Vagina (tissue), 2 donors: ENCODE data around the gene LZTS2.

Experiments used
- CTCF ChIP-seq, 3 experiments: fragments of 450-650 bp in 2 of 3; fragments of 200-600 bp in 1 of 3; sonication (generic) in 1 of 3; IDR thresholded peaks; one replicate each; pipeline ENCODE4 v1.5.1; 2017 to 2019; ENCODE audit warnings: antibody characterized with exemption in 3 of 3, mild to moderate bottlenecking in 2 of 3, moderate library complexity in 2 of 3
- POLR2A ChIP-seq, 2 donors: fragments of 450-650 bp; IDR thresholded peaks; one replicate each; pipeline ENCODE4 v1.6.1; 2017; ENCODE audit warnings: antibody characterized with exemption in 2 of 2, mild to moderate bottlenecking in 2 of 2, moderate library complexity in 2 of 2

- TF ChIP-seq CTCF (IDR thresholded peaks at IDR 0.05) (no peak), POLR2A (IDR thresholded peaks at IDR 0.05) (no peak)
Observed at GRCh38 chr10:100980711-100981110, 18.9 kb upstream of the LZTS2 start.
